A673 (cell line): ENCODE measurements around the gene TMIGD3. TPM values are rescaled to one million over a fixed set of nuclear protein-coding genes. Genes with fewer than 3 reads are reported as not detected.

Experiments
- BruUV-seq: library from RNA; stranded (reverse); fragments of 400-500 nt; replicated peaks from 2 replicates; lab custom pipeline; 2021; lab: Mats Ljungman, UMichigan
- CTCF ChIA-PET: fragments of 300-600 bp; sonication (Branson Sonifier 250); formaldehyde crosslinking; loops from one replicate; lab custom pipeline; 2022; ENCODE audit warnings: antibody characterized with exemption; lab: Charles Lee
- POLR2A ChIA-PET: fragments of 300-600 bp; sonication (Branson Sonifier 250); formaldehyde crosslinking; loops from one replicate; lab custom pipeline; 2022; ENCODE audit warnings: antibody characterized with exemption; ENCODE audit not compliant: low non-redundant PET; lab: Charles Lee
- DNase-seq: peaks from one replicate; pipeline ENCODE4 v3.0.0-alpha.2; 2015; ENCODE audit warnings: low spot score
- H3K27ac ChIP-seq: fragments of 200-600 bp; sonication (generic); 2 replicates; pipeline ENCODE4 v1.5.1; 2016; ENCODE audit warnings: mixed run types, low read depth, mild to moderate bottlenecking, mixed read lengths, antibody characterized with exemption, low read length; ENCODE audit not compliant: poor library complexity, severe bottlenecking
- H3K27me3 ChIP-seq: fragments of 200-600 bp; sonication (generic); replicated peaks from 2 replicates; pipeline ENCODE4 v1.6.1; 2017; ENCODE audit warnings: mixed run types, low read depth, mild to moderate bottlenecking, mixed read lengths, antibody characterized with exemption, low read length; ENCODE audit not compliant: insufficient read depth, poor library complexity
- H3K36me3 ChIP-seq: fragments of 200-600 bp; sonication (generic); 2 replicates; pipeline ENCODE4 v1.6.1; 2016; ENCODE audit warnings: mixed run types, mild to moderate bottlenecking, mixed read lengths, antibody characterized with exemption, low read length; ENCODE audit not compliant: insufficient read depth, poor library complexity, severe bottlenecking
- H3K4me1 ChIP-seq: fragments of 200-600 bp; sonication (generic); 2 replicates; pipeline ENCODE4 v1.6.1; 2017; ENCODE audit warnings: mixed run types, mild to moderate bottlenecking, mixed read lengths, antibody characterized with exemption, low read length; ENCODE audit not compliant: insufficient read depth, poor library complexity, severe bottlenecking
- H3K4me3 ChIP-seq: fragments of 200-600 bp; sonication (generic); 2 replicates; pipeline ENCODE4 v1.5.1; 2016; ENCODE audit warnings: low read depth, mixed run types, mild to moderate bottlenecking, mixed read lengths, low read length; ENCODE audit not compliant: poor library complexity, severe bottlenecking
- H3K9me3 ChIP-seq: fragments of 200-600 bp; sonication (generic); 2 replicates; pipeline ENCODE4 v1.6.1; 2016; ENCODE audit warnings: mixed run types, low read depth, mild to moderate bottlenecking, mixed read lengths, antibody characterized with exemption, low read length; ENCODE audit not compliant: poor library complexity, severe bottlenecking
- CTCF ChIP-seq: fragments of 300-800, 200-600 bp; sonication (generic); conservative IDR thresholded peaks from 2 replicates; pipeline ENCODE4 v1.5.1; 2017; ENCODE audit warnings: low read depth, mild to moderate bottlenecking, antibody characterized with exemption, low read length, moderate library complexity, mixed read lengths
- EZH2 ChIP-seq: fragments of 200-600 bp; sonication (generic); IDR thresholded peaks from 2 replicates; pipeline ENCODE4 v1.6.1; 2017; ENCODE audit warnings: borderline replicate concordance, low read depth, mild to moderate bottlenecking, mixed read lengths, antibody characterized with exemption, low read length; ENCODE audit not compliant: poor library complexity, severe bottlenecking
- intact Hi-C: fragments of 100-400 bp; cut with micrococcal nuclease; formaldehyde crosslinking; loops from one replicate; pipeline ENCODE4 v1.10.0; 2022; ENCODE audit not compliant: unreplicated experiment
- total RNA-seq: library from RNA; stranded (reverse); gene quantifications from 2 replicates; pipeline ENCODE4 v1.2.3, GENCODE V29; 2021

The TMIGD3 gene
- total RNA-seq, 1 experiment from 2014 or later: not detected

- TF ChIP-seq EZH2 (no peak), CTCF (no peak)
- no peak for DNase-seq
- intact Hi-C loops: no loop called here
- no peaks in the 10 kb centered on the region for H3K27me3 ChIP-seq
- no peaks in the 10 kb centered on the region for H3K9me3 ChIP-seq
- POLR2A ChIA-PET: no interaction called here
- CTCF ChIA-PET: no interaction called here
- no peaks in the 10 kb centered on the region for H3K36me3 ChIP-seq
- BruUV-seq: no TSS peak
- no peak overlapping the region for H3K27ac ChIP-seq
- no peak overlapping the region for H3K4me3 ChIP-seq
- H3K4me1 ChIP-seq: no peaks in the 10 kb centered on the region
These were observed 33.9 kb downstream of the TMIGD3 start for GRCh38 chr1:111469539-111469938.

- no peak for DNase-seq
- BruUV-seq: no TSS peak
- Histone ChIP-seq H3K4me3 (no peak overlapping the region), H3K4me1 (no peaks in the 10 kb centered on the region), H3K27ac (no peak overlapping the region), H3K9me3 (no peaks in the 10 kb centered on the region), H3K27me3 (no peaks in the 10 kb centered on the region), H3K36me3 (no peaks in the 10 kb centered on the region)
- intact Hi-C loops: no loop called here
- ChIA-PET CTCF (no interaction called here), POLR2A (no interaction called here)
- TF ChIP-seq CTCF (no peak), EZH2 (no peak)
These were observed 34.7 kb downstream of the TMIGD3 start for GRCh38 chr1:111468717-111469100.

GRCh38 chr1:111467865-111468716 lies 35.3 kb downstream of the TMIGD3 start:
- Histone ChIP-seq H3K4me3 (no peak overlapping the region), H3K4me1 (peaks cover 4% of the 10 kb centered on the region), H3K27me3 (no peaks in the 10 kb centered on the region), H3K36me3 (no peaks in the 10 kb centered on the region), H3K27ac (no peak overlapping the region), H3K9me3 (no peaks in the 10 kb centered on the region)
- no peak for DNase-seq
- TF ChIP-seq CTCF (no peak), EZH2 (no peak)
- CTCF ChIA-PET: no interaction called here
- POLR2A ChIA-PET: no interaction called here
- intact Hi-C loops: no loop called here
- no TSS peak for BruUV-seq
